Liver (tissue), 9 donors: ENCODE results near the gene PIGQ. TPM values are rescaled to one million over a fixed set of nuclear protein-coding genes. Genes with fewer than 3 reads are reported as not detected.

Experiments used
- DNase-seq: peaks from one replicate; pipeline ENCODE4 v3.0.0-alpha.2; 2017; ENCODE audit warnings: low spot score
- H3K27ac ChIP-seq, 2 donors: one replicate each; pipeline ENCODE4 v1.7.0; 2013; ENCODE audit warnings: inconsistent platforms in 2 of 2, low read length in 2 of 2, control low read depth in 1 of 2, low read depth in 1 of 2, mild to moderate bottlenecking in 1 of 2
- H3K27me3 ChIP-seq, 4 donors: one replicate each; pipeline versions ENCODE4 v1.6.1 to v1.7.0; 2013; ENCODE audit warnings: low read length in 3 of 4, inconsistent platforms in 1 of 4, mild to moderate bottlenecking in 1 of 4, moderate library complexity in 1 of 4; ENCODE audit not compliant: control insufficient read depth in 4 of 4, insufficient read depth in 4 of 4
- H3K36me3 ChIP-seq, 4 donors: one replicate each; pipeline versions ENCODE4 v1.6.1 to v1.7.0; 2013; ENCODE audit warnings: low read length in 3 of 4, mild to moderate bottlenecking in 3 of 4, low read depth in 1 of 4, moderate library complexity in 1 of 4; ENCODE audit not compliant: control insufficient read depth in 4 of 4, insufficient read depth in 3 of 4
- H3K4me1 ChIP-seq, 4 donors: one replicate each; pipeline versions ENCODE4 v1.6.1 to v1.7.0; 2013; ENCODE audit warnings: low read length in 3 of 4, mild to moderate bottlenecking in 3 of 4, moderate library complexity in 1 of 4; ENCODE audit not compliant: control insufficient read depth in 4 of 4, insufficient read depth in 4 of 4
- H3K4me3 ChIP-seq, 3 donors: one replicate each; pipeline versions ENCODE4 v1.6.1 to v1.7.0; 2013; ENCODE audit warnings: low read length in 3 of 3, control low read depth in 1 of 3, low read depth in 1 of 3, mild to moderate bottlenecking in 1 of 3
- H3K9ac ChIP-seq, 2 donors: one replicate each; pipeline ENCODE4 v1.7.0; 2013; ENCODE audit warnings: low read length in 2 of 2, mild to moderate bottlenecking in 2 of 2, moderate library complexity in 2 of 2, control low read depth in 1 of 2, low read depth in 1 of 2
- H3K9me3 ChIP-seq, 4 donors: one replicate each; pipeline versions ENCODE4 v1.6.1 to v1.7.0; 2013; ENCODE audit warnings: low read length in 3 of 4; ENCODE audit not compliant: control insufficient read depth in 4 of 4
- EGR1 ChIP-seq, 2 donors: IDR thresholded peaks; 2 replicates each; pipeline ENCODE4 v1.6.1; 2016 to 2018; ENCODE audit warnings: antibody characterized with exemption in 2 of 2, low read depth in 2 of 2
- FOXA1 ChIP-seq: IDR thresholded peaks from 2 replicates; pipeline ENCODE4 v1.6.1; 2016; ENCODE audit warnings: antibody characterized with exemption
- FOXA2 ChIP-seq: IDR thresholded peaks from 2 replicates; pipeline ENCODE4 v1.6.1; 2016; ENCODE audit warnings: antibody characterized with exemption
- GABPA ChIP-seq, 2 donors: IDR thresholded peaks in 1 of 2; conservative IDR thresholded peaks in 1 of 2; 2 replicates each; pipeline ENCODE4 v1.6.1; 2016; ENCODE audit warnings: antibody characterized with exemption in 2 of 2, mild to moderate bottlenecking in 1 of 2, moderate library complexity in 1 of 2
- HNF4A ChIP-seq, 2 donors: conservative IDR thresholded peaks; 2 replicates each; pipeline ENCODE4 v1.6.1; 2016; ENCODE audit warnings: antibody characterized with exemption in 2 of 2, mild to moderate bottlenecking in 2 of 2
- HNF4G ChIP-seq: IDR thresholded peaks from 2 replicates; pipeline ENCODE4 v1.6.1; 2016; ENCODE audit warnings: antibody characterized with exemption
- JUND ChIP-seq, 2 donors: IDR thresholded peaks; 2 replicates each; pipeline ENCODE4 v1.6.1; 2016; ENCODE audit warnings: antibody characterized with exemption in 2 of 2
- NR2F2 ChIP-seq: IDR thresholded peaks from 2 replicates; pipeline ENCODE4 v1.6.1; 2016; ENCODE audit warnings: antibody characterized with exemption
- RAD21 ChIP-seq, 2 donors: IDR thresholded peaks; 2 replicates each; pipeline ENCODE4 v1.6.1; 2016; ENCODE audit warnings: antibody characterized with exemption in 2 of 2, mild to moderate bottlenecking in 2 of 2
- TAF1 ChIP-seq: conservative IDR thresholded peaks from 2 replicates; pipeline ENCODE4 v1.6.1; 2016; ENCODE audit warnings: antibody characterized with exemption, mild to moderate bottlenecking
- YY1 ChIP-seq: IDR thresholded peaks from 2 replicates; pipeline ENCODE4 v1.6.1; 2016; ENCODE audit warnings: antibody characterized with exemption, mild to moderate bottlenecking
- WGBS: extraction: QIAGEN DNeasy Blood & Tissue Kit; methylation state at CpG from one replicate; pipeline ENCODE4 v1.1.7; 2013; 5-methylcytosine and 5-hydroxymethylcytosine counted together
- polyA plus RNA-seq, 2 donors: library from polyadenylated mRNA; stranded (reverse) in 1 of 2; unstranded in 1 of 2; fragments of 200-250 nt in 1 of 2; fragments of >200 nt in 1 of 2; fragmentation: Nextera tagmentation in 1 of 2; extraction: Ambion mirVana in 1 of 2; gene quantifications; one replicate each; pipeline versions ENCODE4 v1.2.1 to v1.2.3, GENCODE V29; 2013 to 2015
- total RNA-seq, 2 donors: library from RNA; depleted of rRNA; stranded (reverse); fragments of >200 nt; gene quantifications; one replicate each; pipeline ENCODE4 v1.2.3, GENCODE V29; 2014
- TF ChIP-seq, protein P1 (sequence below): IDR thresholded peaks from 2 replicates; pipeline ENCODE4 v1.6.1; 2016; ENCODE audit warnings: antibody characterized with exemption, mild to moderate bottlenecking
- TF ChIP-seq, protein P2 (sequence below): fragments of 150-350 bp; IDR thresholded peaks from 2 replicates; pipeline ENCODE4 v1.5.1; 2017; ENCODE audit warnings: improper control_type of control experiment, low read depth, low read length; ENCODE audit not compliant: missing input control
- TF ChIP-seq, protein P3 (sequence below): IDR thresholded peaks from 2 replicates; pipeline ENCODE4 v1.6.1; 2016; ENCODE audit warnings: antibody characterized with exemption
- TF ChIP-seq, protein P4 (sequence below): IDR thresholded peaks from 2 replicates; pipeline ENCODE4 v1.6.1; 2016; ENCODE audit warnings: antibody characterized with exemption
- TF ChIP-seq, protein P5 (sequence below): IDR thresholded peaks from 2 replicates; pipeline ENCODE4 v1.6.1; 2016; ENCODE audit warnings: antibody characterized with exemption
- donor health status: healthy.
- donor health status: healthy.
- donor health status: healthy.
- donor health status: healthy.
- donor health status: healthy.

The PIGQ gene
- total and polyA plus RNA-seq, 4 donors: 16.8 to 144 (median 20.6) TPM

DNA sequence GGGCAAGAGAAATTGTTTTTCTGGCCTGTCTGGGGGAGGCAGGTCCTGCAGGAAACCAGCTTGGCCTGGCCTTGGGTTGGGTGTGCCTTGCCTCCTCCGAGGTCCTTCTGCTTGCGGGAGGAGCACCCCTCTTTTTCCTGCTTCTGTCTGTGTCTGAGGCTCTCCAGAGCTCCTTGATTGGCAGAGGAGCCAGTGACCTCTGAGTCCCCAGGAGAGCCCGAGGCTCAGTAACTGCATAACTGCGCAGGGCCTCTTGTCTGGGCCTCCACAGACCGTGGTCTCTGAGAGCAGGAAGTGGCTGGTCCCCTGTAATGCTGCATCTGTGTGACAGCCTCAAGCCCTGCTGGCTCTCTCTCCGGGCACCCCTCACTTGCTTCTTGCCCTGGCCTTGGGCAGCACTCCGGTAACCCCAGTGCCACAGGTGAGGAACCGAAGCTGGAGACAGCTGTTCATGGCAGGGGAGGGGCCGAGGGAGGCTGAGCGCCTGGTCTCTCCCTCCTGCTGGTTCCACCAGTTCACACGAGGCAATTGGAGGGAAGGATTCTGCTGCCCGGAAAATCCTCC lies 40.7 kb upstream of the PIGQ start:
- TF ChIP-seq, protein P1, sequence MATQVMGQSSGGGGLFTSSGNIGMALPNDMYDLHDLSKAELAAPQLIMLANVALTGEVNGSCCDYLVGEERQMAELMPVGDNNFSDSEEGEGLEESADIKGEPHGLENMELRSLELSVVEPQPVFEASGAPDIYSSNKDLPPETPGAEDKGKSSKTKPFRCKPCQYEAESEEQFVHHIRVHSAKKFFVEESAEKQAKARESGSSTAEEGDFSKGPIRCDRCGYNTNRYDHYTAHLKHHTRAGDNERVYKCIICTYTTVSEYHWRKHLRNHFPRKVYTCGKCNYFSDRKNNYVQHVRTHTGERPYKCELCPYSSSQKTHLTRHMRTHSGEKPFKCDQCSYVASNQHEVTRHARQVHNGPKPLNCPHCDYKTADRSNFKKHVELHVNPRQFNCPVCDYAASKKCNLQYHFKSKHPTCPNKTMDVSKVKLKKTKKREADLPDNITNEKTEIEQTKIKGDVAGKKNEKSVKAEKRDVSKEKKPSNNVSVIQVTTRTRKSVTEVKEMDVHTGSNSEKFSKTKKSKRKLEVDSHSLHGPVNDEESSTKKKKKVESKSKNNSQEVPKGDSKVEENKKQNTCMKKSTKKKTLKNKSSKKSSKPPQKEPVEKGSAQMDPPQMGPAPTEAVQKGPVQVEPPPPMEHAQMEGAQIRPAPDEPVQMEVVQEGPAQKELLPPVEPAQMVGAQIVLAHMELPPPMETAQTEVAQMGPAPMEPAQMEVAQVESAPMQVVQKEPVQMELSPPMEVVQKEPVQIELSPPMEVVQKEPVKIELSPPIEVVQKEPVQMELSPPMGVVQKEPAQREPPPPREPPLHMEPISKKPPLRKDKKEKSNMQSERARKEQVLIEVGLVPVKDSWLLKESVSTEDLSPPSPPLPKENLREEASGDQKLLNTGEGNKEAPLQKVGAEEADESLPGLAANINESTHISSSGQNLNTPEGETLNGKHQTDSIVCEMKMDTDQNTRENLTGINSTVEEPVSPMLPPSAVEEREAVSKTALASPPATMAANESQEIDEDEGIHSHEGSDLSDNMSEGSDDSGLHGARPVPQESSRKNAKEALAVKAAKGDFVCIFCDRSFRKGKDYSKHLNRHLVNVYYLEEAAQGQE: no peak
- TF ChIP-seq HNF4A (conservative IDR thresholded peaks at IDR 0.05) (no peak), NR2F2 (no peak), RAD21 (IDR thresholded peaks at IDR 0.05) (no peak), YY1 (no peak), TAF1 (no peak), FOXA2 (no peak), JUND (IDR thresholded peaks at IDR 0.05) (no peak), EGR1 (IDR thresholded peaks at IDR 0.05; ENCODE audit: low read depth in 2 of 2) (no peak), GABPA (IDR thresholded peaks at IDR 0.05 in 1 of 2, conservative IDR thresholded peaks at IDR 0.05 in 1 of 2) (no peak), FOXA1 (no peak), HNF4G (no peak)
- TF ChIP-seq, protein P2, sequence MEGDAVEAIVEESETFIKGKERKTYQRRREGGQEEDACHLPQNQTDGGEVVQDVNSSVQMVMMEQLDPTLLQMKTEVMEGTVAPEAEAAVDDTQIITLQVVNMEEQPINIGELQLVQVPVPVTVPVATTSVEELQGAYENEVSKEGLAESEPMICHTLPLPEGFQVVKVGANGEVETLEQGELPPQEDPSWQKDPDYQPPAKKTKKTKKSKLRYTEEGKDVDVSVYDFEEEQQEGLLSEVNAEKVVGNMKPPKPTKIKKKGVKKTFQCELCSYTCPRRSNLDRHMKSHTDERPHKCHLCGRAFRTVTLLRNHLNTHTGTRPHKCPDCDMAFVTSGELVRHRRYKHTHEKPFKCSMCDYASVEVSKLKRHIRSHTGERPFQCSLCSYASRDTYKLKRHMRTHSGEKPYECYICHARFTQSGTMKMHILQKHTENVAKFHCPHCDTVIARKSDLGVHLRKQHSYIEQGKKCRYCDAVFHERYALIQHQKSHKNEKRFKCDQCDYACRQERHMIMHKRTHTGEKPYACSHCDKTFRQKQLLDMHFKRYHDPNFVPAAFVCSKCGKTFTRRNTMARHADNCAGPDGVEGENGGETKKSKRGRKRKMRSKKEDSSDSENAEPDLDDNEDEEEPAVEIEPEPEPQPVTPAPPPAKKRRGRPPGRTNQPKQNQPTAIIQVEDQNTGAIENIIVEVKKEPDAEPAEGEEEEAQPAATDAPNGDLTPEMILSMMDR: no peak
- TF ChIP-seq, protein P3, sequence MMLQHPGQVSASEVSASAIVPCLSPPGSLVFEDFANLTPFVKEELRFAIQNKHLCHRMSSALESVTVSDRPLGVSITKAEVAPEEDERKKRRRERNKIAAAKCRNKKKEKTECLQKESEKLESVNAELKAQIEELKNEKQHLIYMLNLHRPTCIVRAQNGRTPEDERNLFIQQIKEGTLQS: no peak
- TF ChIP-seq, protein P4, sequence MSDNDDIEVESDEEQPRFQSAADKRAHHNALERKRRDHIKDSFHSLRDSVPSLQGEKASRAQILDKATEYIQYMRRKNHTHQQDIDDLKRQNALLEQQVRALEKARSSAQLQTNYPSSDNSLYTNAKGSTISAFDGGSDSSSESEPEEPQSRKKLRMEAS: no peak
- TF ChIP-seq, protein P5, sequence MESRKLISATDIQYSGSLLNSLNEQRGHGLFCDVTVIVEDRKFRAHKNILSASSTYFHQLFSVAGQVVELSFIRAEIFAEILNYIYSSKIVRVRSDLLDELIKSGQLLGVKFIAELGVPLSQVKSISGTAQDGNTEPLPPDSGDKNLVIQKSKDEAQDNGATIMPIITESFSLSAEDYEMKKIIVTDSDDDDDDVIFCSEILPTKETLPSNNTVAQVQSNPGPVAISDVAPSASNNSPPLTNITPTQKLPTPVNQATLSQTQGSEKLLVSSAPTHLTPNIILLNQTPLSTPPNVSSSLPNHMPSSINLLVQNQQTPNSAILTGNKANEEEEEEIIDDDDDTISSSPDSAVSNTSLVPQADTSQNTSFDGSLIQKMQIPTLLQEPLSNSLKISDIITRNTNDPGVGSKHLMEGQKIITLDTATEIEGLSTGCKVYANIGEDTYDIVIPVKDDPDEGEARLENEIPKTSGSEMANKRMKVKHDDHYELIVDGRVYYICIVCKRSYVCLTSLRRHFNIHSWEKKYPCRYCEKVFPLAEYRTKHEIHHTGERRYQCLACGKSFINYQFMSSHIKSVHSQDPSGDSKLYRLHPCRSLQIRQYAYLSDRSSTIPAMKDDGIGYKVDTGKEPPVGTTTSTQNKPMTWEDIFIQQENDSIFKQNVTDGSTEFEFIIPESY: no peak
- Histone ChIP-seq H3K36me3 (no peaks in the 10 kb centered on the region), H3K4me3 (peak overlapping the region; percentile 62 to 89 (median 87)), H3K4me1 (peaks cover 22 to 57% (median 42%) of the 10 kb centered on the region in 4 donors), H3K9ac (peak overlapping the region in 1 of 2 donors; percentile 56), H3K27me3 (no peaks in the 10 kb centered on the region), H3K27ac (peak overlapping the region in 1 of 2 donors; percentile 41), H3K9me3 (no peaks in the 10 kb centered on the region)
- 65% methylated on average over 12 of the region's 12 CpGs for WGBS
- DNase-seq: no peak
